ENCODE measurements around the gene HLA-DRA.
"Not testable (repeated sequence)": the region's sequence is repeated elsewhere in the genome, so short reads cannot be mapped to it uniquely, and the experiment has no call there.

Gene HLA-DRA

DNA sequence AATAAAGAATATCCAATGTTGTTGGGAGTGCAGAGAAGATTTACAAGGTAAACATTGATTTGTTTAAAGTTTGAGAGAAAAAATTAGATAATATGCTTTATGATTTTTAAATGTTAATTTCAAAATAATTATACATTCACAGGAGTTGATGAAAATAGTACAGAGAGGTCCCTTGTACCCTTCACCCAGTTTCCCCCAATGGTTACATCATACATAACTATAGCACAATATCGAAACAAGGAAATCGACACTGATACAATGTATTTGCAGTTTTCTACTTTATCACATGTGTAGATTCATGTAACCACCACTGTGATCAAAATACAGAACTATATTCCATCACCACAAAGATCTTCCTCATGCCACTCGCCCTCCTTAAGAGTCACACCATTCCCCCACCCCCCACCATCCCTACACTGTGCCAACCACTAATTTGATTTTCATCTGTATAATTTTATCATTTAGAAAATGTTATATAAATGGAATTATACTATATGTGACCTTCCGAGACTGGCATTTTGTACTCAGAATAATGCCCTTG, 11.7 kb upstream of the HLA-DRA start:
- TF ChIP-seq, protein P1, sequence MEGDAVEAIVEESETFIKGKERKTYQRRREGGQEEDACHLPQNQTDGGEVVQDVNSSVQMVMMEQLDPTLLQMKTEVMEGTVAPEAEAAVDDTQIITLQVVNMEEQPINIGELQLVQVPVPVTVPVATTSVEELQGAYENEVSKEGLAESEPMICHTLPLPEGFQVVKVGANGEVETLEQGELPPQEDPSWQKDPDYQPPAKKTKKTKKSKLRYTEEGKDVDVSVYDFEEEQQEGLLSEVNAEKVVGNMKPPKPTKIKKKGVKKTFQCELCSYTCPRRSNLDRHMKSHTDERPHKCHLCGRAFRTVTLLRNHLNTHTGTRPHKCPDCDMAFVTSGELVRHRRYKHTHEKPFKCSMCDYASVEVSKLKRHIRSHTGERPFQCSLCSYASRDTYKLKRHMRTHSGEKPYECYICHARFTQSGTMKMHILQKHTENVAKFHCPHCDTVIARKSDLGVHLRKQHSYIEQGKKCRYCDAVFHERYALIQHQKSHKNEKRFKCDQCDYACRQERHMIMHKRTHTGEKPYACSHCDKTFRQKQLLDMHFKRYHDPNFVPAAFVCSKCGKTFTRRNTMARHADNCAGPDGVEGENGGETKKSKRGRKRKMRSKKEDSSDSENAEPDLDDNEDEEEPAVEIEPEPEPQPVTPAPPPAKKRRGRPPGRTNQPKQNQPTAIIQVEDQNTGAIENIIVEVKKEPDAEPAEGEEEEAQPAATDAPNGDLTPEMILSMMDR (IDR thresholded peaks at IDR 0.05; ENCODE audit: low read depth, low read length, missing control alignments) = no peak
- no peak for DNase-seq (ENCODE audit: low read depth)
- H3K4me3 ChIP-seq (ENCODE audit: low read depth, low read length) = no peak overlapping the region

DNA sequence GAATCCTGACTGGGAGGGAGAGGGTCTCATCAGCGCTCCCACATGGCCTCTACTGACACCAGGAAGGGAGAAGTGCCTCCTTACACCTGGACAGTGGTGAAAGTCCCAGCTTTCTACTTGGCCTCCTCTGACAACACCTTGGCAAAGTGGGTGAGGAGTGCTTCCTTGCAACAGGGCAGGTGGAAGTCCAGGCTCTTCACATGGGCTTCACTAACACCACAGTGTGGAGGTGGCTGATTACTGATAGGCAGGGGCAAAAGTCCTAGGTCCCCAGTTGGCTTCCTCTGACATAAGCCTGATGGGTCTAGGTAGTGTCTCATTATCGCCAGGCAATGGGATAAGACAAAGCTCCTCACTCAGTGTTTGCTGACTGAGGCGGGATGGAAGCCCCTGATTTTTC, 9.5 kb upstream of the HLA-DRA start:
- H3K4me3 ChIP-seq (ENCODE audit: low read depth, low read length) = no peak overlapping the region
- TF ChIP-seq, protein P1 (IDR thresholded peaks at IDR 0.05; ENCODE audit: low read depth, low read length, missing control alignments) = no peak
- no peak for DNase-seq (ENCODE audit: low read depth)

DNA sequence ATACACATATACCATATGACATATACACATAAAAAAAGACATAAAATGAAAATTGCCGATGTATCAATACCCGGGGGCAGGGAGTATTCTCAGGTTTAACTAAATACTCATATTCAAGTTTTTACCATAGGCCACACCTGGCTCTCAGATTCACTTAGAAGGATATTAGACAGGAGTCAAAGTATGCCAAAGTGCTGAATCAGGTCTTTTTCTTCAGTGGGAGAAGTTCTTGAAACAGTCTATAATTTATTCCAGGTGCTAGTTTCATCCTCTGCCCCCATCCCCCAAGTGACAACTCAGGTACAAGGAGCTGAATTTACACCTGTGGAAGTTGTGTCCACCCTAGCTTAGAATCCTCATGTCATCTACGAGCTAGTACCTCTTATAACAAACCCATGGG, 8.5 kb upstream of the HLA-DRA start:
- H3K4me3 ChIP-seq (ENCODE audit: low read depth, low read length) = no peak overlapping the region
- DNase-seq (ENCODE audit: low read depth) = no peak
- TF ChIP-seq, protein P1 (IDR thresholded peaks at IDR 0.05; ENCODE audit: low read depth, low read length, missing control alignments) = no peak

DNA sequence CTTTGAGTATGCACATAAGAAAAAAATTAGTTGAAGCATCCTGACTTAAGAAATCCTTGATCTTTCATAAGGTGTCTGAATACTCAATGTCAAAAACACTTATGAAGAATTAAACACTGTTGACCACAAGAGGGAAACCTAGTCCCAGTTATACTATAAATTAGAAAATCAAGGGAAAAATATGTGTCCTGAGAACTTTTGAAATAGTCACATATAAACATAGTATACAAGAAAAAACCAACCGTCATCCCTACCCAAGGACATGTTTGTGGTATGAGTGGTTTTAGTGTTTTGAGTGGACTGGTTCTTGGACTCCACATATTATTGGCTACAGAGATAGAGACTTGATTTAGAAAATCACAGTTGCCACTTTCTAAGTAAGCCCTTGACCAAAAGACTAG, 7.6 kb upstream of the HLA-DRA start:
- no peak overlapping the region for H3K4me3 ChIP-seq (ENCODE audit: low read depth, low read length)
- peak; percentile 22 for DNase-seq (ENCODE audit: low read depth)
- TF ChIP-seq, protein P1 (IDR thresholded peaks at IDR 0.05; ENCODE audit: low read depth, low read length, missing control alignments) = peak; percentile 23

DNA sequence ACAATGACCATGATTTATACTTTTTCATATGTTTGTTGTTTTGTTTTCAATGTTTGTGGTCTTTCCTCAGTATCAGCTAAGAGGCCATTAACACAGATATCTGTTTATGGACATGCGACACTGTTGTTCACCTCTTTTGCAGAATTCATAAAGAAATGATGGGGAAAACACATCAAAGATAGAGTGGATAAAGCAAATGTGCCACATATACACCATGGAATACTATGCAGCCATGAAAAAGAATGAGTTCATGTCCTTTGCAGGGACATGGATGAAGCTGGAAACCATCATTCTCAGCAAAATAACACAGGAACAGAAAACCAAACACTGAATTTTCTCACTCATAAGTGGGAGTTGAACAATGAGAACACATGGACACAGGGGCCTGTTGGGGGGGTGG, 5.7 kb upstream of the HLA-DRA start:
- not testable (repeated sequence) for DNase-seq (ENCODE audit: low read depth); H3K4me3 ChIP-seq (ENCODE audit: low read depth, low read length)

DNA sequence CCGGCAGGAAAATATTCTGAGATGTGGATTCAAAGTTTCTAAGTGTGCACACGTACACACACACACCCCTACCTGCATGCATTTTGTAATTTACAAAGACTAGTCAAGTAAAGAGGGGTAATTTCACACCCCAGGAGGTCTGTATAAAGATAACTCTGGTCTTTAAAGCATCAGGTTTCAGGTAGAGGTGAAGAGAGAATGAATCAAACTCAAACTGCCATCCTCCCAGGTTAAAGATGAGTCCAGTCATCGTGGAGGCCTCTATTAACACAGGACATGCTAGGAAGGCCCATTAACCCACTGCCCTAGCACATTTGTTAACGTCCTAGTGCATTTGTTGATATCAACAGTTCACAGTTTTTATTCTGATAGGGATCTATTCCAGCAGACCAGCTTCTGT, 3.5 kb upstream of the HLA-DRA start:
- TF ChIP-seq, protein P1 (IDR thresholded peaks at IDR 0.05; ENCODE audit: low read depth, low read length, missing control alignments) = no peak
- DNase-seq (ENCODE audit: low read depth) = no peak
- H3K4me3 ChIP-seq (ENCODE audit: low read depth, low read length) = no peak overlapping the region

DNA sequence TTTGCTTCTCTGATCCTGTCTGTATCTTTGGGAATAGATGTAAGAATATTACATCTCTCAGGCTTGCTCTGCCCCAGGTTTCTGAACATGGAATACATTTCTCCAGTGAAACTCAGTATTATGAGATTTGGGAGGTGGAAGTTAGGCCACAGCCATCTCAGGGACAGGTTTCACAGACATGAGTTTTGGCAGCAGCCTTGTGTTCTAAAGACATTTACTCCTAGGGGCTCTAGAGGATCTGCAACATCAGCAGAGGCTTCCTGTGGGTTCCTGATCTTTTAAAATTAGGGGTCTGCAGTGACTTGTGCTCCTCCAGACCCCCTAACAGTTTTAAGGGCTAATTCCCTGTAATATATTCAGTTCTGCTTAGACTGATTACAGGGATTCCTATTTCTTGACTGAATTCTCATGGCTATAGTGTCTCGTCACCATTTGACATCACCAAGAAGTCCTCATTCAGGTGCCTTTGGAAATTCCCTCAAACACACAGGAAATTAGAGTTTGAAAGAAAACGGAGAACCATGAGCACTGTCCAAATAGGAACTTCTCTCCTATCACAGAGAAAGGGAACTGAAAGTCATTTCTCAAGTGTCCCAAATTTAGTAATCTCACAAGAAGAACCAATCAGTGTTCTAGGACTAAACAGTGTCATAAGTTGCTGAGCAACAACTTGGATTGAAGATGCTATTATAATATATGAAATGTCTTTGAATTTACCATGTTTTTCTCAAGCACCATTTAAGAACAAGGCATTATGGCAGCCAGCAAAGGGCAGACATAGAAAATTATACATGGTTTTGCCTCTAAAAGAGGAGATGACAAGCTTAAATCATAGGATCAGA, 2.5 kb upstream of the HLA-DRA start:
- no peak overlapping the region for H3K4me3 ChIP-seq (ENCODE audit: low read depth, low read length)
- DNase-seq (ENCODE audit: low read depth) = peak; percentile 92
- TF ChIP-seq, protein P1 (IDR thresholded peaks at IDR 0.05; ENCODE audit: low read depth, low read length, missing control alignments) = no peak

All from GM12864 (cell line).